Activated T-helper 1 cell treated with Interleukin-2 at 50 U/mL for 16 hours (primary cell): ENCODE data around the gene ERC1.
"Not testable (repeated sequence)": the region's sequence is repeated elsewhere in the genome, so short reads cannot be mapped to it uniquely, and the experiment has no call there.

Experiments used
- DNase-seq: peaks from one replicate; pipeline ENCODE4 v3.0.0-alpha.2; 2020; ENCODE audit warnings: low read depth

ERC1 gene

GRCh38 chr12:1319212-1319611 lies 328.2 kb downstream of the ERC1 start:
- no peak for DNase-seq

GRCh38 chr12:1320021-1320420 lies 329.0 kb downstream of the ERC1 start:
- no peak for DNase-seq

GRCh38 chr12:1322821-1323220 lies 331.8 kb downstream of the ERC1 start:
- DNase-seq = no peak

GRCh38 chr12:1324099-1324498 lies 333.1 kb downstream of the ERC1 start:
- DNase-seq = no peak

- no peak for DNase-seq
Observed at GRCh38 chr12:1324910-1325309, 333.9 kb downstream of the ERC1 start.

GRCh38 chr12:1325666-1326065 lies 334.6 kb downstream of the ERC1 start:
- no peak for DNase-seq

- no peak for DNase-seq
Observed at GRCh38 chr12:1326258-1326657, 335.2 kb downstream of the ERC1 start.

GRCh38 chr12:1328391-1328790 lies 337.4 kb downstream of the ERC1 start:
- DNase-seq = no peak

- DNase-seq = no peak
Observed at GRCh38 chr12:1329784-1330476, 338.9 kb downstream of the ERC1 start.

GRCh38 chr12:1330477-1330827 lies 339.4 kb downstream of the ERC1 start:
- DNase-seq = no peak

- no peak for DNase-seq
Observed at GRCh38 chr12:1332327-1332726, 341.3 kb downstream of the ERC1 start.

GRCh38 chr12:1338483-1339177 lies 347.6 kb downstream of the ERC1 start:
- no peak for DNase-seq

GRCh38 chr12:1339178-1339541 lies 348.1 kb downstream of the ERC1 start:
- not testable (repeated sequence) for DNase-seq

GRCh38 chr12:1339618-1340319 lies 348.7 kb downstream of the ERC1 start:
- no peak for DNase-seq

GRCh38 chr12:1341270-1341669 lies 350.2 kb downstream of the ERC1 start:
- DNase-seq = not testable (repeated sequence)

GRCh38 chr12:1343422-1343821 lies 352.4 kb downstream of the ERC1 start:
- no peak for DNase-seq

- no peak for DNase-seq
Observed at GRCh38 chr12:1344245-1344644, 353.2 kb downstream of the ERC1 start.

- no peak for DNase-seq
Observed at GRCh38 chr12:1346126-1346525, 355.1 kb downstream of the ERC1 start.

GRCh38 chr12:1347294-1347693 lies 356.3 kb downstream of the ERC1 start:
- DNase-seq = no peak

GRCh38 chr12:1348606-1349005 lies 357.6 kb downstream of the ERC1 start:
- DNase-seq = no peak

- no peak for DNase-seq
Observed at GRCh38 chr12:1350055-1350933, 359.3 kb downstream of the ERC1 start.

GRCh38 chr12:1350934-1351240 lies 359.9 kb downstream of the ERC1 start:
- no peak for DNase-seq

- no peak for DNase-seq
Observed at GRCh38 chr12:1351926-1352325, 360.9 kb downstream of the ERC1 start.
